Skin epidermis (tissue), 12 donors: ENCODE measurements around the gene ULK2.
"Not testable (repeated sequence)": the region's sequence is repeated elsewhere in the genome, so short reads cannot be mapped to it uniquely, and the experiment has no call there.

ENCODE experiments used
- H3K27ac ChIP-seq, 21 experiments: fragments of 200-600 bp; sonication (generic) in 11 of 21; one replicate each; pipeline ENCODE4 v1.5.0; 2020; ENCODE audit warnings: mild to moderate bottlenecking in 3 of 21, inconsistent platforms in 2 of 21, moderate library complexity in 2 of 21
- H3K4me3 ChIP-seq, 7 experiments: fragments of 200-600 bp; sonication (generic) in 2 of 7; one replicate each; pipeline ENCODE4 v1.5.0; 2020; ENCODE audit warnings: inconsistent platforms in 2 of 7, mild to moderate bottlenecking in 2 of 7, moderate library complexity in 1 of 7

The ULK2 gene

GRCh38 chr17:19770985-19771735 lies 96.6 kb downstream of the ULK2 start:
- peak overlapping the region in 6 of 21 experiments; percentile 18 to 68 (median 41) for H3K27ac ChIP-seq
- H3K4me3 ChIP-seq = no peak overlapping the region

- H3K27ac ChIP-seq = peak overlapping the region in 6 of 21 experiments; percentile 6 to 58 (median 26)
Observed at GRCh38 chr17:19769946-19770652, 97.6 kb downstream of the ULK2 start.

GRCh38 chr17:19768046-19768782 lies 99.5 kb downstream of the ULK2 start:
- Histone ChIP-seq H3K4me3 (no peak overlapping the region), H3K27ac (peak overlapping the region in 4 of 21 experiments; percentile 5 to 52 (median 13))

More at GRCh38 chr17:19769946-19770652, 97.6 kb downstream of the ULK2 start:
- H3K4me3 ChIP-seq = no peak overlapping the region

GRCh38 chr17:19766421-19767270 lies 101.1 kb downstream of the ULK2 start:
- Histone ChIP-seq H3K27ac (no peak overlapping the region), H3K4me3 (no peak overlapping the region)

GRCh38 chr17:19766016-19766415 lies 101.7 kb downstream of the ULK2 start:
- no peak overlapping the region for H3K27ac ChIP-seq

GRCh38 chr17:19763991-19764390 lies 103.7 kb downstream of the ULK2 start:
- H3K4me3 ChIP-seq, H3K27ac ChIP-seq: not testable (repeated sequence)

More at GRCh38 chr17:19766016-19766415, 101.7 kb downstream of the ULK2 start:
- H3K4me3 ChIP-seq = no peak overlapping the region

- no peak overlapping the region for H3K4me3 ChIP-seq
- no peak overlapping the region for H3K27ac ChIP-seq
Observed at GRCh38 chr17:19763416-19763815, 104.3 kb downstream of the ULK2 start.

- H3K4me3 ChIP-seq = no peak overlapping the region
Observed at GRCh38 chr17:19762515-19762961, 105.2 kb downstream of the ULK2 start.

GRCh38 chr17:19760746-19761145 lies 107.0 kb downstream of the ULK2 start:
- Histone ChIP-seq H3K27ac (no peak overlapping the region), H3K4me3 (no peak overlapping the region)

More at GRCh38 chr17:19762515-19762961, 105.2 kb downstream of the ULK2 start:
- H3K27ac ChIP-seq = no peak overlapping the region

- Histone ChIP-seq H3K27ac (no peak overlapping the region), H3K4me3 (no peak overlapping the region)
Observed at GRCh38 chr17:19759568-19760549, 107.9 kb downstream of the ULK2 start.

GRCh38 chr17:19757536-19758180 lies 110.1 kb downstream of the ULK2 start:
- no peak overlapping the region for H3K4me3 ChIP-seq
- no peak overlapping the region for H3K27ac ChIP-seq

GRCh38 chr17:19756546-19756945 lies 111.2 kb downstream of the ULK2 start:
- no peak overlapping the region for H3K4me3 ChIP-seq

GRCh38 chr17:19755821-19756510 lies 111.8 kb downstream of the ULK2 start:
- Histone ChIP-seq H3K27ac (no peak overlapping the region), H3K4me3 (no peak overlapping the region)

More at GRCh38 chr17:19756546-19756945, 111.2 kb downstream of the ULK2 start:
- no peak overlapping the region for H3K27ac ChIP-seq

GRCh38 chr17:19755392-19755791 lies 112.3 kb downstream of the ULK2 start:
- Histone ChIP-seq H3K27ac (no peak overlapping the region), H3K4me3 (no peak overlapping the region)

- H3K4me3 ChIP-seq = no peak overlapping the region
- peak overlapping the region in 17 of 21 experiments; percentile 23 to 87 (median 77) for H3K27ac ChIP-seq
Observed at GRCh38 chr17:19753661-19754463, 113.9 kb downstream of the ULK2 start.

- H3K27ac ChIP-seq = peak overlapping the region in 20 of 21 experiments; percentile 28 to 87 (median 76)
Observed at GRCh38 chr17:19753051-19753509, 114.7 kb downstream of the ULK2 start.

More at GRCh38 chr17:19753051-19753509, 114.7 kb downstream of the ULK2 start:
- H3K4me3 ChIP-seq = no peak overlapping the region
